Measurements from ENCODE around the gene RBKS. TPM values are rescaled to one million over a fixed set of nuclear protein-coding genes. Genes with fewer than 3 reads are reported as not detected.

RBKS gene
- total RNA-seq, 1 experiment from 2014 or later, result 1.7 TPM

- TF ChIP-seq ZNF425 (CRISPR knock-in tag; conservative IDR thresholded peaks at IDR 0.05), result no peak
Observed at GRCh38 chr2:27921424-27921823, 31.2 kb upstream of the RBKS start (continued).

GRCh38 chr2:27920148-27920885 is 30.1 kb upstream of the RBKS start:
- TF ChIP-seq GTF2I (CRISPR knock-in tag; conservative IDR thresholded peaks at IDR 0.05), result no peak
- TF ChIP-seq FOXP1 (CRISPR knock-in tag; IDR thresholded peaks at IDR 0.05; ENCODE audit: borderline replicate concordance), result no peak
- TF ChIP-seq ZNF219 (CRISPR knock-in tag; IDR thresholded peaks at IDR 0.05; ENCODE audit: borderline replicate concordance), result no peak
- TF ChIP-seq GABPB1 (CRISPR knock-in tag; IDR thresholded peaks at IDR 0.05), result no peak
- TF ChIP-seq ESRRA (CRISPR knock-in tag; IDR thresholded peaks at IDR 0.05; ENCODE audit: borderline replicate concordance), result no peak
- TF ChIP-seq ZBTB21 (CRISPR knock-in tag; IDR thresholded peaks at IDR 0.05; ENCODE audit: borderline replicate concordance), result no peak
- no peak for TF ChIP-seq ATF2 (CRISPR knock-in tag; IDR thresholded peaks at IDR 0.05; ENCODE audit: borderline replicate concordance, low read depth)
- TF ChIP-seq GRHL2 (CRISPR knock-in tag; IDR thresholded peaks at IDR 0.05; ENCODE audit: insufficient replicate concordance, severe bottlenecking), result no peak
- TF ChIP-seq SMAD3 (CRISPR knock-in tag; IDR thresholded peaks at IDR 0.05; ENCODE audit: borderline replicate concordance), result no peak
- no peak for TF ChIP-seq ELF4 (CRISPR knock-in tag; IDR thresholded peaks at IDR 0.05; ENCODE audit: low read depth)
- no peak for TF ChIP-seq CTCF (IDR thresholded peaks at IDR 0.05)
- no peak for TF ChIP-seq MXD4 (CRISPR knock-in tag; IDR thresholded peaks at IDR 0.05; ENCODE audit: borderline replicate concordance)
- no peak for TF ChIP-seq PRDM15 (CRISPR knock-in tag; IDR thresholded peaks at IDR 0.05)
- TF ChIP-seq ZNF121 (CRISPR knock-in tag; IDR thresholded peaks at IDR 0.05), result no peak
- Mint-ChIP-seq H3K4me3 (no peak overlapping the region), H3K9me3 (no peaks in the 10 kb centered on the region), H3K4me1 (no peaks in the 10 kb centered on the region), H3K27ac (no peak overlapping the region), H3K27me3 (ENCODE audit: low read depth) (no peaks in the 10 kb centered on the region), H3K36me3 (no peaks in the 10 kb centered on the region)
- DNase-seq (ENCODE audit: low spot score) (no peak), ATAC-seq (no peak)
- ChIA-PET POLR2A (no interaction called here), CTCF (interaction anchor here (1.2 kb wide), 1 partner anchor 237 kb away, joined by 3 read pairs; no protein-coding TSS in a partner anchor)

Measured in WTC11 (cell line).